GM21447 (cell line): ENCODE results near the gene DTX4.

Experiments used
- ATAC-seq: cut with Tn5 transposase; IDR thresholded peaks from one replicate; pipeline ENCODE4 v1.9.1; 2021; ENCODE audit not compliant: unreplicated experiment

Gene DTX4

DNA sequence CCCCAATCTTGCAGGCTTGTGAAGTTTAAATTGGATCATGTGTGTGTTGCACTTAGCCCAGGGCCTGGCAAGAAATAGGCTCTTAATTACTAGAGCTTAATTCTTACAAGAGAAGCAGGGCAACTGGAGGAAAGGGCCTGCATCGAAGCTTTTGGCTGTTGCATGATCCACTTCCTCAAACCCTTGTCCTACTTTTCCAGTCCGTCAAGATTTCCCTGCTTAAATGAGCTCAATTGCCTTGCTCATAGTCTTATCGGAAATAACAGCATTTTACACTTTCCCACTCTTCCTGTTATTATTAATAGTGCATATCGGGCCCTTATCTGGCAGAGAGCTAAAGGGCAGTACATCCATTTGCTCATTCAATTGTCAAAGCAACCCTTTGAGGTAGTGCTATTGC is 18.1 kb downstream of the DTX4 start:
- ATAC-seq: no peak

DNA sequence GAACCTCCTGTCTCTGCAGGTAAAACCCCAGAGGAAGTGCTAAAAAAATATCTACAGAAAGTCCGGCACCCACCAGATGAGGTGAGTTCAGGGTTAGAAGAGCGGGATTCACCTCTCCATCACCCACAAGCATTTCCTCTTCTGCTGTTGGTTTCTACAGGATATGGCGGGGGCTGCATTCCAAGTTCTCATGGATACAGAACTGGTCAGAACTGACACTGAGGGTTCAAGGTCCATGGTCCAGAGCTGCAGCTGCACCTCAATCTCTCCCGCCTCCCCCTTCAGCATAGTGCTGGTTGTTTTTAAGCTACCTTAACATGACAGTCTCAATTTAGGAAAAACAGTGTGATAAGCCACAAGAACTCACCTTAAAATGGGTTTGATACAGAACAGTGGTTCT is 19.2 kb downstream of the DTX4 start:
- ATAC-seq: no peak

DNA sequence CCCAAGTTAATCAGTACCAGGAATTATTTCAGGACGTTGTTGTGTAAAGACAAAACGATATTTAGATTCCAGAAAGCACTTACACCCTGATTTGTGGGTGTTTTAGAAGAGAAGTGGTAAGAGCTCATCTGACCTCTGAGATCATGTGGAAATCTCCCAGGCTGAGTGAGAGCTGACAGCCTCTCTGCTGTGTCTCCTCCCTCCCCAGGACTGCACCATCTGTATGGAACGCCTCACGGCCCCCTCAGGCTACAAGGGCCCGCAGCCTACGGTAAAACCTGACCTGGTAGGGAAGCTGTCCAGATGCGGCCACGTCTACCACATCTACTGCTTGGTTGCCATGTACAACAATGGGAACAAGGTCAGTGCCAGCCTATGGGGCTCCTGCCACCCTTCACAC is 20.0 kb downstream of the DTX4 start:
- ATAC-seq: no peak

DNA sequence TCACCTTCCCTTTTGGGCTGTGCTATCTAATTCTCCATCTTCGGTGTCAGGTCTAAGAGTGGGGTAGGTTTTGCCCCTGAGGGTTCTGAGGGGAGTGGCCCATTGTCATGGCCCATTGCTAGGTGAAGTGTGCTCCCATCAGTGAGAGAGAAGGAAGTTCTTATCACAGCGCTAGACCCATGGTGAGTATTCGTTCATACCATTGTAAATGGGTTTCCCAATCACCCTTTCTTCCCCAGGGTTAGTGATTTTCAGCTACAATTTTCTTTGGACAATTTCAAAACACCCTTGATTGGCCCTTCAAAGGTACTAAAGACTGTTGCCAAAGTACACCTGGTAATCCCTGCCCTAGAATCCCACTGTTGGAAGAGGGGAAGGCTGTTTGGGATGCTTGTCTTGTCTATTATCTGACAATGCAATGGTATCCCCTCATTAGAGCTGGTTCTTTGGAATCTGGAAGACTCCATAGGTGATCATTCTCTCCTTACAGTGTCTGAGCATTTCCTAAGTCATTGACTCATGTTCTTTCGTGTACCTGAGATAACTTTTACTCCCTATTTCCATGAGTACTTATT is 20.6 kb downstream of the DTX4 start:
- no peak for ATAC-seq

DNA sequence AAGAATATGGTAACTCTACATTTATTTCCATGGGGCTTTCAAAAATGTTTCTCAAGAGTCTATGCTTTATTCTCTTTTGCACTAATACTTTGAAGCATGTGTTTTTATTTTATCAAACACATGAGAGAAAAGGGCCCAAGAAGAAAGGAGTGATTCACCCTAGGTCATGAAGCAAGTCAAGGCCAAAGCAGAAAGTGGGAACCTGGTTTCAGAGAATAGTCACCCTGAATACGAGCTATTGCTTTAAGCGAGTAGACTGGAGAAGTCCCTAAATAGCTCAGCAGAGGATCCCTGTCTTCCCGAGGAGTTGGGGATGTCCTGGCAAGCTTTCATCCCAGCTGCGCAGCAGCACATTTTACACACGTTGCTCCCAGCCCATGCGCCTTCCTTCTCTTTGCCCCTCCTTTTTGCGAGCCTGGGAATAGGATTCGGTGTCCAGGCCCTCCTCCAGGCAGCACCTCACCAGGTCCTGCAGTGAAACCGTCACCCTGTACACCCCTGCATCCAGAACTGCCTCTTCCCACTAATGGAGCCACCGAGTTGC is 21.7 kb downstream of the DTX4 start:
- no peak for ATAC-seq

DNA sequence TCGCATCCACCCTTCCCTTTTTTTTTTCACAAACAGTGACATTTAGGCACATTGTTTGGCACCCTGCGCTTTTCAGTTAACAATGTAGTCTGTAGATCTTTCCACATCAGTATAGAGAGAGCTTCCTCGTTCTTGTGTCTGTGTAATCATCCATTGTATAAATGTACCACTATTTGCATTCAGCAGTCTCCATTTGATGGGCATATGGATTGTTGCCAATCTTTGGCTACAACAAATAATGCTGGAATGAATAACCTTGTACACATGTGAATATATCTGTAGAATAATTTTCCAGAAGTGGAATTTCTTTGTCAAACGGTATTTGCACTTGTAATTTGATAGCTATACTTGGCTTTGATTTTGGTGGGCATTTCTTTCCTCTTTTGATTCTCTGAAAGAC is 23.7 kb downstream of the DTX4 start:
- no peak for ATAC-seq

DNA sequence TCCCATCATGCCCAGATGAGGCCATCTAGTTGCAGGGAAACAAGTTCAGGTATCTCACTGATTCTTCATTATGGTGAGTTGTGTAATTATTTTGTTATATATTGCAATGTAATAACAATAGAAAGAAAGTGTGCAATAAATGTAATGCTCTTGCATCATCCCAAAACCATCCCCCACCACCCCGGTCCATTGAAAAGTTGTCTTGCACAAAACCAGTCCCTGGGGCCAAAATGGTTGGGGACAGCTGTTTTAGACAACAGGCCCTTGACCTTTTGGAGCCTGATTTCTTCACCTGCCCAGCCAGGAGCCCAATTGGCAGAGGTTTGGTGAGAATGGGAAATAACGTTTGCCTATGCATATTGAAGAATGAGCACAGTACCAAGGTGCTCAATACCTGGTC is 24.8 kb downstream of the DTX4 start:
- ATAC-seq: no peak

DNA sequence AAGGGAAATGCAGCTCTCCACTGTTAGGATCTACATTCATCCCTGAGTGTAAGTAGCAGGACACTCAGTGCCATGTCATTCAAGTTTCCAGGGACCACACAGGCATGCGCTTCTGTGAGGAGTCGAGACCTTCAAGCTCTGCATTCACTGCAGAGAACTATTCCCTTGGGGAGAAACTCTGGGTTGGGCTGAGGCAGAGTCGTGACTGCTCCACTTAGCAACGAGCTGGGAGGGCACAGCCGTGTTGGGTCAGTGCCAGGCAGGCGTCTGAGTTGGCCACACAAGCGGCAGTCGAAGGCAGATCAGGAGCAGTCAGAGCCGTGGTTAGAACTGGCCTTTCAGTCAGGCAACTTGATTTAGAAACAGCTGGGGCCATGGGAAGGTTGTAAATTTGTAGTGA is 26.1 kb downstream of the DTX4 start:
- ATAC-seq: no peak

DNA sequence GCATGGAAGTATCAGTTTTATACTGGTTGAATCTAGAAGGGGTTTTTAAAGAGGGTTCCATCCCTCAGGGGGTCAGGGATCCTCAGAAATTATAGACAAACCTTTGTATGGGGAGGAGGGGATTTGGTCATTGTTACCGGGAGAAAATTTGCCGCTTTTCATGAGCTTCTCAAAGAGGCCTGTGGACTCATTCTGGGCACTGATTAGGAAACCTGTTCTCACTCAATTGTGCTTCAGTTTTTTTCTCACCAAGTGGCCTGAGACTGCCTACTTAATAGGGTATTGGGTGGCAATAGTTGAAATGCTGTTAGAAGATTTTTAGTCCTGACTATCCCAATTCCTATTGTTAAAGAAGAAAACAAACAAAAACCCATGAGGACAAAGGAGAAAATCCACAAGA is 26.8 kb downstream of the DTX4 start:
- no peak for ATAC-seq

DNA sequence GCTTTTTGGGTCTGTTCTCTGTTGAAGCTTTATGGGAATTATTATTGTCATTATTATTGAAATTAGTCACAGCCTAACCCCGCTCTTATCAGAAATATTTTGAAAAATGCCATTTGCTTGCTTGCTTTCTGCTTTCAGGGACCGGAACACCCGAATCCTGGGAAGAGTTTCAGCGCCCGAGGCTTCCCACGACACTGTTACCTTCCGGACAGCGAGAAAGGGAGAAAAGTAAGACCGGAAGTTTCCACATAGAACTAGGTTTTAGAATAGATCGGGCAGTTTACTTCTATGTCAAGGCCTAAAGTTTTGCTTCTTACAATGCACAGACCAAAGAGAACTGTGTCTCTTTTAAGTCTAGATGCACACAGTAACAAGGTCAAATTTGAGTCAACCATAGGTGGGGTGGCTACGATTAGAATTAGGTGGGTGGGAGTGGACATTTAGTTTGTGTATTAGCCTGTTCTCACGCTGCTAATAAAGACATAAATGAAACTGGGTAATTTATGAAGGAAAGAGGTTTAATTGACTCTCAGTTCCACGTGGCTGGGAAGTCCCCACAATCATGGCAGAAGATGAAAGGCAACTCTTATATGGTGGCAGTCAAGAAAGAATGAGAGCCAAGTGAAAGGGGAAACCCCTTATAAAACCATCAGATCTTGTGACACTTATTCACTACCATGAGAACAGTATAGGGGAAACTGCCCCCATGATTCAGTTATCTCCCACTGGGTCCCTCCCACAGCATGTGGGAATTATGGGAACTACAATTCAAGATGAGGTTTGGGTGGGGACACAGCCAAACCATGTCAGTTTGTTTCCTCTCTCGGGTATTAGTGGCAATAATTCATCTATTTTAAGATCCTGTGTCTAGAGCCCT is 27.9 kb downstream of the DTX4 start:
- ATAC-seq: peak; percentile 55

DNA sequence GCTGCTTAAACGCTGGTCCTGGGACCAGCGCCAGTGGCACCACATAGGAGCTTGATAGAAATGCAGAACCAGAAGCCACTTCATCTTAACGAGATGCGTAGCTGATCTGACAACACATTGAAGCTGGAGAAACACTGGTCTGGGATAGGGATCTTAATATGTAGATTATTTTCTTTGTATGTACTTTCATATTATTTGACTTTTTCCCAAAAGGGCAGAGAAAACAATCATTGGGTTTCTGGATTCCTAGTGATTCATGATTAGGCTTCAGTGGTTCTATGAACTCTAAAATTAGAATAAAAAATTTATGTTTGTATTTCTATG is 28.5 kb downstream of the DTX4 start:
- ATAC-seq: no peak

DNA sequence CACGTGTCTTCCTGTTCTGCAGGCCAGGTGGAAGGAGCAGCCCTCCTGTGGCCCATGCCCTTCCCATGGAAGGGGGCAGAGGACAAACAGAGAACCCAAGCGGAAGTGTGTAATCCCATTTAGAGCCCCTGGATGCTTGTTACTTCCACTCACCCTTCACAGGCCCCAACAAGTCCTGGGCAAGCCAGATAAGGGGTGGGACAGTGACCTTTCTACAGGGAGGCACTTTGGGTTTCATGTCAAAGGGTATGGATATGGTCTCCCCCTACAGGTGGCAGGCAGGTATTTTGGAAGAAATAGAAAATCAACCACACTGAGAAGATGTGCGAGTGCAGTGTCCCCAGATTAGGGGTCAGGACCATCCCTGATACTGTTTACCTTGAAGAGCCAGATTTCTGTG is 29.4 kb downstream of the DTX4 start:
- ATAC-seq: no peak

DNA sequence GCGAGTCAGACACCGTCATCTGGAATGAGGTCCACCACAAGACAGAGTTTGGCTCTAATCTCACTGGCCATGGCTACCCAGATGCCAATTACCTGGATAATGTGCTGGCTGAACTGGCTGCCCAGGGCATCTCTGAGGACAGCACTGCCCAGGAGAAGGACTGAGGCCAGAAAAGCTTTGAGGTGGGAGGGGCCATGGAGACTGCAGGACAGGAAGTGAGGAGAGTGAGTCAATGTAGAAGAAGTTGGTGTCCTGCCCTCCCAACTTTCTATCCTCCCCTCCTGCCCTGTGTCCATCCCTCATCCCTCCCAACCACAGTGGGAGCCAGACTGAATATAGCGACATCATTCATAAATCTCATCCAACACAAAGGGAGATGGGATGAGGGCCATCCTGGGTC is 32.8 kb downstream of the DTX4 start:
- ATAC-seq: no peak

DNA sequence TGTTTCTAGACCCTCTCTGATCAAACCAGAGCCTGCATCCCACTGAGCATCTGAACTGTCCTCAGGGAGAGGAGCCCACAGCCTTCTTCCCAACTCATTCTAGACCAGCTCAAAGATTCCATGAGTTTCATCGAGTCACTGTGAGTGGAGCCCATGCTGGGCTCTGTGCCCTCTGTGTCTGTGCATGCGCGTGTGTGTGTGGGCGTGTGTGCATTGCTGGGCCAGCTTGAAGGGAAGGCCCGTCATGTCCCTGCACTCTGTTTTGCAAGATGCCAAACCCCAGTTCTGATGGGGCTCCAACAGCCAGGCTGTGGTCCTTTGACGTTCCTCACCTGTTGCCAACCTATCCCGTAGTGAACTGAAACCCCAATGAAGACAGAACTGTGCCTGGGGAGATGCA is 33.7 kb downstream of the DTX4 start:
- no peak for ATAC-seq

DNA sequence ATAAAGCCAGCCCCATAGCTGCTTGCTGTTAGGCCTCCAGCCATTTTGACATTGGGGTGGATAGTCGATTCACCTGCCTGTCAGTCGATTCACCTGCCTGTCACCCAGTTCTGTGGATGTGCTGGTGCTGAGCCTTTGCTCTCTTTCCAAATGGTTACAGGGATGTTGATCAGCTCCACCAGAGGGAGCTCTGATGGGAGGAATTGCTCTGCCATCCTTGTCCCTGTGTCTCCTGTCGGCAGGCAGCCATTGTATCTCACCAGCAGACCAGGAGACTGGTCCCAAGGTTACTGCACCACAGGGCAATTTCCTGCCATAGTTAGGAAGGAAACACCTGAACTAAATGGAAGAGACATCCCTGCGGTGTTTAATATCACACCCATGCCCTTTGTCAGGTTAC is 34.7 kb downstream of the DTX4 start:
- no peak for ATAC-seq

DNA sequence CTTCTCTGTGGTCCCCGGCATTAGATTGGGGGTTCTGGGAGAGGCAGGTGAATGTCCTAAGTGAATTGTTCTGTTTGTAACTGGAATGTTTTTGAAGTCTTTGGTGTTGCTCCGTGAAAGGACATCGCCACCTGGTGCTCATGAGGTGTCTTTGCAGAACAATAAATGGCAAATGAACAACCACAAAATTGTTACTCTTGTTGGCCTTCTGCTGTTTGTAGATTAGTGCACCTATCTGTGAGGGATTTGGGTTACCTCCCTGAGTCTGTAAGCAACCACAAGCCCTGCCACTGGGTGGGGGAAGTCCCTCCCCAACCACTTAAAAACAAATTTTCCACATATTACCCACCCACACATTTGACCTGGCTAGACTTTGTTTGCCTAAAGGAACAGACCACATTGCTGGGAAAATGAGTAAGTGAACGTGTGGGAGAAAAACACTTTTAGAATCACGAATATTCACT is 36.1 kb downstream of the DTX4 start:
- ATAC-seq: peak; percentile 59

DNA sequence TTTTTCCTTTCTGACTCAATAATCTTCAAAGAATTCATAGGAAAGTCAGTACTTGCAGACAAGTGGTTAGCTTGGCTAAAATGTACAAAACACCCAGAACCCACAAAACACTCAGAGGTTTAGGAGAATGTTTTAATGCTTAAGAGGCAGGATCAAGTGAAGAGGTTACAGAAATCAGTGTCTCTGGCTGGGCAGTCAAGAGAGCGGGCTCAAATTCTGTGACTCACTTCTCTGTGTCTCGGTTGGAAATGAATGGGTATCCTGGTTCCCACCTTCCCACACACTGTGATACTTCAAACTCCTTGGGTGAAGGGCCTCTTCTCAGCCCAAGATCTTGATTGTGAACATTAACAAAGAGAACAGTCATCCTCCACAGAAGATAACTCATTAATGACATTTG is 37.0 kb downstream of the DTX4 start:
- ATAC-seq: no peak

DNA sequence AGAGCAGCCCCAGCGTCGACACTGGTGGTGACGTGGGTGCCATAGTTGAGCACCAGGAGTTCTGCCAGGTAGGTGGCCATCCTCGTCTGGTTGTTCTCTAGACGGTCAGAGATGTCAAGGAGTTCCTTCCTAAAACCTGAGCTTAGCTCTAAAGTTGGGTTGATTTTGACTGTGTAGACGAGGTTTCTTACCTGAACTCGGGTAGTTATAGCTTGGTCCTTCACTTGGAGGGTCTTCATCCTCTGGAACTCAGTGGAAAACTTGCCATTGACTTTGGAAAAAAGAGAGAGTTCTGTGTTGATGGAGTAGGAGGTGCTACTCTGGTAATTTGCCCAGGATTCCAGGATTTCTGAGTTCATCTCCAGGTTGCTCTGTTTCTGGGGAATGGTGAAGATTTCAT is 40.3 kb downstream of the DTX4 start:
- ATAC-seq: no peak

DNA sequence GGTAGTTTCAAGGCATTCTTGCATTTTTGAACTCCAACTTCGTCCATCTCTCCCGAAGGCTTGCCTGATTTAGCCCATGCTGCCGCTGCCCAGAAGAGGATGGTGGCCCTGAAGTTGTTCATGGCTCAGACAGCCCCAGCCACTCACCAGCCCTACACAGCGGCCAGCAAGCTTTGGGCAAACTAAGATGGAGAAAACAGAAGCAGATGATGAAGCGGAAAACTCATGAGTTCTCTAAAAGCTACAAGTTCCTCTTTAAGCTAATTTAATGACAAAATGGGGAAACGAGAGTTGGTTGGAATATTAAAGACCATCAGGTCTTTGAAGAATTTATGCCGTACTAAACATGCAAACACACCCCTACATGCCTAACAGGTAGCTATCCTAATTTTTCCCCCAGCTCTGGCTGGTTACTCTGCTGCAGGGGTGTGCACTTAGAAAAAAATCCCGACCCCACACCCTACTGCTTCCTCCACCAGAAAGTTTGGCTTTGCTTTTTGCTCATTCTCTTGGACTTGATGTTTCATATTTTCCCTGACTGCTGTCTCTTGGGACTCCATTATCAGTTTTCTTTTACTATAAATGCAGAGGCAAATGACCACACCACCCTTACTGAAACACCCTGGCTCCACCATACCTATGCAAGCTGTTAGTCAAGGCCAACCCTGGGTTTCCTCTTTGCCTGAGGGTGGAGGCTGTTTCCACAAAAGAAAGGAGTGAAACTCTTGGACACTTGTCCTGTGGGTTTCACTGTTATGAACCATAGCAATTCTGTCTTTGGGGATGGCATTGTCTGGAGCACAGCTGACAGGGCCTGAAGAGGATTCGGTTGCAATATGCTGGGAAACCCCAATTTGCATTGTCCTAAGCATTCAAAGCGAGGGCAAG is 41.1 kb downstream of the DTX4 start, which contains the start of gene MPEG1:
TSS of gene MPEG1 (minus strand) at position 184 of the 888 bp plus-strand sequence. CDS start at position 122, 62 bp downstream.
- no peak for ATAC-seq

DNA sequence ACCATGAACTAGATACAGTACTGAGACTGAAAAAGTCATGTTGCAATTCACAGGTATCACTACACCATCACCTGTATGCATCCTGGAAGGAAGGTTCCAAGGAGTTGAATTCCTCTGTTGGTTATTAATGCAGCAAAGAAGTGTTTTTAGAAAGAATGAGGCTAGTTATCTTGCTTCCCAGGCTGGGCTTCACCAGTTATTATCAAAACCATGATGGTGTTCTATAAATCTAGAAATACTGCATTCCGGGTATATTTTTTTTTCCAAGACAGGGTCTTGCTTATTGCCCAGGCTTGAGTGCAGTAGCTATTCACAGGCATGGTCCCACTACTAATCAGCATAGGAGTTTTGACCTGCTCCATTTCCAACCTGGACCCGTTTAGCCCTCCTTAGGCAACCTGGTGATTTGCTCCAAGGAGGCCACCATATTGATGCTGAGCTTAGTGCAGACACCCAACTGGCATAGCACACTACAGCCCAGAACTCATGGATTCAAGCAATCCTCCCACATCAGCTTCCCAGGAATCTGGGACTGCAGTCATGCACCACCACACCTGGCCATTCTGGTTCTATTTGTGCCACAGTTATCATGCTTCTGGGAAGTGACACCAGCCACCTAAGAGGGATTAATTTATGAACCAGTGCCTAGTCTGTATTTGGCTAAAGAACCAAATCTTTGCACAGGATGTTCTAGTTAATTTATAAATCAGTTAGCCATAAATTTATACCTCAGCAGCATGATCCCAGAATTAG is 42.4 kb downstream of the DTX4 start:
- no peak for ATAC-seq
